Fibroblast of lung (primary cell): ENCODE measurements around the gene LRRIQ3.

Source experiments
- EZH2 ChIP-seq: IDR thresholded peaks from 2 replicates; pipeline ENCODE4 v1.5.1; 2012; ENCODE audit warnings: low read length, control low read depth, mild to moderate bottlenecking; ENCODE audit errors: missing control alignments
- TF ChIP-seq, protein P1 (sequence below), 2 donors: IDR thresholded peaks in 1 of 2; conservative IDR thresholded peaks in 1 of 2; 1 replicate in 1 of 2; 2 replicates in 1 of 2; pipeline ENCODE4 v1.5.1; 2011 to 2012; ENCODE audit warnings: low read length in 2 of 2, control low read depth in 1 of 2, inconsistent platforms in 1 of 2, low read depth in 1 of 2, mild to moderate bottlenecking in 1 of 2

DNA sequence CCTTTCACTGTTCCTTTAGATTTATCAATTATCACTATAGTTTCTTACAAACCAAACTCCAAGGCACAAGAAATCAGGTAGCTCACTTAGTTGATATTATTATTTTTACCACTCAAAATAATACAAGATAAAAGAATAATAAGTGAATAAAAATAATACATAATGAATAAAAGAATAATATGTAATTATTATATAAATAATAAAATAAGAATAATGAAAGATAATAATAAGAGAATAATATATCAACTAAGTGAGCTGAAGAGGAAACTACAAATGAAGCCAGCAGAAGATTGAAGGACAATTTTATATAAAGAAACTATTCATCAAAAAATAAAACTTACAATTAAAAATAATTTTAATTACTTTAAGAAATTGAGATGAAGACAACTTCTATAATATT lies 90.6 kb downstream of the LRRIQ3 start:
- TF ChIP-seq, protein P1, sequence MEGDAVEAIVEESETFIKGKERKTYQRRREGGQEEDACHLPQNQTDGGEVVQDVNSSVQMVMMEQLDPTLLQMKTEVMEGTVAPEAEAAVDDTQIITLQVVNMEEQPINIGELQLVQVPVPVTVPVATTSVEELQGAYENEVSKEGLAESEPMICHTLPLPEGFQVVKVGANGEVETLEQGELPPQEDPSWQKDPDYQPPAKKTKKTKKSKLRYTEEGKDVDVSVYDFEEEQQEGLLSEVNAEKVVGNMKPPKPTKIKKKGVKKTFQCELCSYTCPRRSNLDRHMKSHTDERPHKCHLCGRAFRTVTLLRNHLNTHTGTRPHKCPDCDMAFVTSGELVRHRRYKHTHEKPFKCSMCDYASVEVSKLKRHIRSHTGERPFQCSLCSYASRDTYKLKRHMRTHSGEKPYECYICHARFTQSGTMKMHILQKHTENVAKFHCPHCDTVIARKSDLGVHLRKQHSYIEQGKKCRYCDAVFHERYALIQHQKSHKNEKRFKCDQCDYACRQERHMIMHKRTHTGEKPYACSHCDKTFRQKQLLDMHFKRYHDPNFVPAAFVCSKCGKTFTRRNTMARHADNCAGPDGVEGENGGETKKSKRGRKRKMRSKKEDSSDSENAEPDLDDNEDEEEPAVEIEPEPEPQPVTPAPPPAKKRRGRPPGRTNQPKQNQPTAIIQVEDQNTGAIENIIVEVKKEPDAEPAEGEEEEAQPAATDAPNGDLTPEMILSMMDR (conservative IDR thresholded peaks at IDR 0.05 in 1 of 2, IDR thresholded peaks at IDR 0.05 in 1 of 2; ENCODE audit: low read depth in 1 of 2, low read length in 2 of 2), result no peak
- TF ChIP-seq EZH2, result no peak
